Transverse colon (tissue), 4 donors: ENCODE data around the gene APOB. TPM values are rescaled to one million over a fixed set of nuclear protein-coding genes. Genes with fewer than 3 reads are reported as not detected.

ENCODE experiments used
- DNase-seq: peaks from one replicate; pipeline ENCODE4 v3.0.0-alpha.2; 2019
- H3K27ac ChIP-seq, 4 donors: fragments of 200-600 bp; sonication (generic); 2 replicates each; pipeline ENCODE4 v1.5.1; 2016 to 2018; ENCODE audit warnings: inconsistent platforms in 4 of 4
- H3K27me3 ChIP-seq: fragments of 200-600 bp; sonication (generic); 2 replicates; pipeline ENCODE4 v1.5.1; 2017; ENCODE audit warnings: inconsistent platforms
- H3K36me3 ChIP-seq, 4 donors: fragments of 200-600 bp; sonication (generic); 2 replicates each; pipeline ENCODE4 v1.5.1; 2017 to 2019; ENCODE audit warnings: inconsistent platforms in 4 of 4
- H3K4me1 ChIP-seq, 4 donors: fragments of 200-600 bp; sonication (generic); 2 replicates each; pipeline ENCODE4 v1.5.1; 2017 to 2020; ENCODE audit warnings: inconsistent platforms in 4 of 4
- H3K4me3 ChIP-seq, 4 donors: fragments of 200-600 bp; sonication (generic); 1 replicate in 1 of 4; 2 replicates in 3 of 4; pipeline versions ENCODE4 v1.5.1 to v1.6.1; 2017 to 2019; ENCODE audit warnings: inconsistent platforms in 4 of 4
- H3K9me3 ChIP-seq, 2 donors: fragments of 200-600 bp; sonication (generic); 2 replicates each; pipeline ENCODE4 v1.5.1; 2017 to 2019; ENCODE audit warnings: inconsistent platforms in 2 of 2
- EP300 ChIP-seq: sonication (generic); formaldehyde crosslinking; IDR thresholded peaks from one replicate; pipeline ENCODE4 v1.6.1; 2017; ENCODE audit warnings: antibody characterized with exemption, low read depth
- POLR2A ChIP-seq: fragments of 450-650 bp; IDR thresholded peaks from one replicate; pipeline ENCODE4 v1.6.1; 2016; ENCODE audit warnings: antibody characterized with exemption, mild to moderate bottlenecking, moderate library complexity
- POLR2AphosphoS5 ChIP-seq, 3 donors: sonication (generic); formaldehyde crosslinking; IDR thresholded peaks; one replicate each; pipeline ENCODE4 v1.6.1; 2016; ENCODE audit warnings: antibody characterized with exemption in 3 of 3
- WGBS, 2 donors: methylation state at CpG; one replicate each; pipeline ENCODE4 v1.1.5; 2018; ENCODE audit warnings: low coverage in 1 of 2; 5-methylcytosine and 5-hydroxymethylcytosine counted together
- in situ Hi-C, 4 donors: fragments of 200-750 bp; cut with MboI; loops; one replicate each; pipeline versions ENCODE4 v1.15.0 to v1.15.1; 2017; ENCODE audit warnings: low sequenced_read_pairs in 3 of 4, low pct_ligation_motif_present in 1 of 4, low pct_unique_long_range_greater_than_20kb in 1 of 4
- intact Hi-C: fragments of 100-400 bp; cut with DNase I; formaldehyde crosslinking; loops from one replicate; pipeline ENCODE4 v1.15.1; 2023; ENCODE audit warnings: low total_unique reads
- total RNA-seq, 4 donors: library from RNA; depleted of rRNA; stranded (reverse); fragments of >200 nt; gene quantifications; one replicate each; pipeline ENCODE4 v1.1.0, GENCODE V29; 2016
- TF ChIP-seq, protein P1 (sequence below), 5 experiments: fragments of 200-600 bp in 3 of 5; fragments of 450-650 bp in 2 of 5; sonication (generic) in 3 of 5; IDR thresholded peaks; 1 replicate in 2 of 5; 2 replicates in 3 of 5; pipeline ENCODE4 v1.5.1; 2016 to 2017; ENCODE audit warnings: antibody characterized with exemption in 5 of 5, inconsistent platforms in 3 of 5, mild to moderate bottlenecking in 2 of 5, moderate library complexity in 1 of 5

APOB gene
- total RNA-seq, 4 donors from 2014 or later, result 0.55 to 0.95 (median 0.67) TPM

DNA sequence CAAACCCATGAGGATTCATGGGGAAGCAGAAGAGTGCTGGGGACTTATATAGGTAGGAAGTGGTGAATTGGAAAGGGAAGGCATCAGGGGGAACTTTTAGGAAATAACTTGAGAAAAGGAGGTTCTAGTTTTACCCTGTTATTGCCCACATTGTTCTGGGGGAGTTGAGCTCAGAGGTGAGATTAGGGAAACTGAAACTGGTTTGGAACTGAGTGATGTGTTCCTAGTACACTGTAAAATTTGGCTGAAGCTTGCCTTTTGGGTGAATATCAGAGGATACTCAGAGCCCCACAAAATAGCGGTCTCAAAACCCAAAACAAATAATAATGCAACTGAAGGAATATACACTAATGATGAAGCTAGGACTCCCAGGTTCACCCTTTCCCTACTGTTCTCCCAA is 39.6 kb upstream of the APOB start:
- 77 to 100% methylated on average over 1 of the region's 1 CpG for WGBS, 2 donors
- Histone ChIP-seq H3K36me3 (no peaks in the 10 kb centered on the region), H3K9me3 (no peaks in the 10 kb centered on the region), H3K27ac (no peak overlapping the region), H3K27me3 (no peaks in the 10 kb centered on the region), H3K4me3 (no peak overlapping the region), H3K4me1 (no peaks in the 10 kb centered on the region)
- TF ChIP-seq POLR2AphosphoS5 (IDR thresholded peaks at IDR 0.05) (no peak), POLR2A (no peak), EP300 (no peak)
- TF ChIP-seq, protein P1, sequence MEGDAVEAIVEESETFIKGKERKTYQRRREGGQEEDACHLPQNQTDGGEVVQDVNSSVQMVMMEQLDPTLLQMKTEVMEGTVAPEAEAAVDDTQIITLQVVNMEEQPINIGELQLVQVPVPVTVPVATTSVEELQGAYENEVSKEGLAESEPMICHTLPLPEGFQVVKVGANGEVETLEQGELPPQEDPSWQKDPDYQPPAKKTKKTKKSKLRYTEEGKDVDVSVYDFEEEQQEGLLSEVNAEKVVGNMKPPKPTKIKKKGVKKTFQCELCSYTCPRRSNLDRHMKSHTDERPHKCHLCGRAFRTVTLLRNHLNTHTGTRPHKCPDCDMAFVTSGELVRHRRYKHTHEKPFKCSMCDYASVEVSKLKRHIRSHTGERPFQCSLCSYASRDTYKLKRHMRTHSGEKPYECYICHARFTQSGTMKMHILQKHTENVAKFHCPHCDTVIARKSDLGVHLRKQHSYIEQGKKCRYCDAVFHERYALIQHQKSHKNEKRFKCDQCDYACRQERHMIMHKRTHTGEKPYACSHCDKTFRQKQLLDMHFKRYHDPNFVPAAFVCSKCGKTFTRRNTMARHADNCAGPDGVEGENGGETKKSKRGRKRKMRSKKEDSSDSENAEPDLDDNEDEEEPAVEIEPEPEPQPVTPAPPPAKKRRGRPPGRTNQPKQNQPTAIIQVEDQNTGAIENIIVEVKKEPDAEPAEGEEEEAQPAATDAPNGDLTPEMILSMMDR (IDR thresholded peaks at IDR 0.05), result no peak
- intact Hi-C loops (no loop called here), in situ Hi-C loops (no loop called here)
- DNase-seq, result no peak

DNA sequence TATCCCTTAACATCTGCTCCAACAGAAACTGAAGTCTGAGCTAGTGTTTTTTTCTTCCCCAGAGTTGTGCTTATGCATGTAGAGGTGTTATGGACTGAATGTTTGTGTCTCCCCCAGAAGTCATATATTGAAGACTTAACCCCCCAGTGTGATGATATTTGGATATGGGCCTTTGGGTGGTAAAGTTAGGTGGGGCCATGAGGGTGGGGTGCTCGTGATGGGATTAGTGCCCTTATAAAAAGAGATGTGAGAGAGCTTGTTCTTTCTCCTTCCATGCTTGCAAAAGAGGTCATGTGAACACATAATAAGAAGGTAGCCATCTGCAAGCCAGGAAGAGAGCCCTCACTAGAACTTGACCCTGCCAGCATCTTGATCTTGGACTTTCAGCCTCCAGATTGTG is 34.4 kb upstream of the APOB start:
- no peak overlapping the region for H3K4me3 ChIP-seq
- H3K9me3 ChIP-seq, result no peaks in the 10 kb centered on the region
- H3K4me1 ChIP-seq, result no peaks in the 10 kb centered on the region
- DNase-seq, result no peak
- H3K27me3 ChIP-seq, result no peaks in the 10 kb centered on the region
- intact Hi-C loops, result no loop called here
- no peak for TF ChIP-seq POLR2AphosphoS5 (IDR thresholded peaks at IDR 0.05)
- TF ChIP-seq EP300, result no peak
- no peak for TF ChIP-seq POLR2A
- TF ChIP-seq, protein P1 (IDR thresholded peaks at IDR 0.05), result no peak
- H3K27ac ChIP-seq, result no peak overlapping the region
- in situ Hi-C loops, result no loop called here
- WGBS, 2 donors, result 35 to 43% methylated on average over 1 of the region's 1 CpG
- no peaks in the 10 kb centered on the region for H3K36me3 ChIP-seq

DNA sequence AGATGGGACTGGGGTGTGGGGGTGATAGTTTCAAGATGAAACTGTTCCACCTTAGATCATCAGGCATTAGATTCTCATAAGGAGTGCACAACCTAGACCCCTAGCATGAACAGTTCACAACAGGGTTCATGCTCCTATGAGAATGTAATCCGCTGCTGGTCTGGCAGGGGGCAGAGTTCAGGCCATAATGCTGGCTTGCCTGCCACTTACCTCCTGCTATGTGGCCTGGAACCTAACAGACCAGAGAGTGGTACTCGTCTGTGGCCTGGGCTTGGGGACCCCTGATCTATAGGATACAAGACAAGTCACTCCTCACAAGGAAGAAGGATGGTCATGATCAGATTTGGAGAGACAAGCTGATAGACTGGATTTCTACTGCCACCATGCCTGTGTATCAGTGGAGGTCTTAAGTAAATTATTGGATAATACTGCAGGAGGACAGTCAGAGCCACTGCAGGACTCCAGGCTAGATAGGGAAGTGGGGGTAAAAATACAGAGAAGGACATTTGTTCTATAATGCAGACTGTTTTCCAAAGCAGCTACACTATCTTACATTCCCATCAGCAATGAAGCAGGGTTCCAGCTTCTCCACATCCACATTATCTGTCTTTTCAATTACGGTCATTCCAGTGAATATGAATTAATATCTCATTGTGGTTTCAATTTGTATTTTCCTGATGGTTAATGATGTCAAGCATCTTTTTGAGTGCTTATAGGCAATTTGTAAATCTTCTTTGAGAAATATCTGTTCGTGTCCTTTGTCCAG is 28.8 kb upstream of the APOB start:
- Histone ChIP-seq H3K27me3 (no peaks in the 10 kb centered on the region), H3K4me1 (no peaks in the 10 kb centered on the region), H3K4me3 (no peak overlapping the region), H3K27ac (no peak overlapping the region), H3K36me3 (no peaks in the 10 kb centered on the region), H3K9me3 (no peaks in the 10 kb centered on the region)
- 71 to 82% methylated on average over 2 to 4 of the region's 4 CpGs for WGBS, 2 donors
- TF ChIP-seq, protein P1 (IDR thresholded peaks at IDR 0.05), result no peak
- TF ChIP-seq EP300 (no peak), POLR2AphosphoS5 (IDR thresholded peaks at IDR 0.05) (no peak), POLR2A (no peak)
- in situ Hi-C loops (no loop called here), intact Hi-C loops (no loop called here)
- no peak for DNase-seq

DNA sequence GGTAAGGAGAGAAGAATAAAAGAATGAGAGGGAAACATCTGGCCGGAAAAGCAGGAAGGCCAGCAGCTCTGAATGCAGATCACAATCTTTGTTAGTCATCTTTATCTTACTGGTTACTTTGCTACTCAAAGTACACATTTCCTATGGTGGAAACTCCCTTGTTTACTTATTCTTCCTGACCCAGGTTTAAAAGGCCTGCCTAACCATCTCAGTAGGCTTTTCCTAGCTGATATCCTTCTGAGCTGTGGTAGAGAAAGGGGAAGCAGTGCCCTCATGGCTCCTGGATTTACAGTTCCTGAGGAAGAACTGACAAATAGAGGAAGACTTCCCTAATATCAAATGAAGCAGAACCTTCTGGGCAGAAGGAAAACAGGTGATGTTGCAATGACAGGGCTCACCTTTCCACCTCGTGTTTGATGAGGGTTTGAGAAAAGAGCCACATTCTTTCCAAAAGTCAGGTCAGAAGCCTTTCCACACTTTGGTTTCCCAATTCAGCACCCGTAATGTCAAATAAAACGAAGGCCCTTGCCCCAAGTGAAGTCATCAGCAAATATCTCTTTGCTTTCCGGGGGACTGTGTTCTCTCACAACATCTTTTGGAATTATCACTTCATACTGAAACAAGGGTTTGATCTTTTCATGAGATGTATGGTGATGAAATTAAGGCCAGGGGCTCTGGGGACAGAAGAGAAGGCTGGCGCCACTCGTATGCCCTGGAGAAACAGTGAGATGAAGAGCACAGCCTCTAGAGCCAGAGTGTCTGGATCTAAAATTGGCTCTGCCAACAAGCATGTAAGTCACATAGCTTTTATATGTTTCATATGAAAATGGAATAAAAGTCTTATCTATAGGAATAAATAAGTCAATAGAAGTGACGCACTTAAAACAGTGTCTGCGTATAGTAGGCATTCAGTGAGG is 26.7 kb upstream of the APOB start:
- H3K4me1 ChIP-seq, result no peaks in the 10 kb centered on the region
- WGBS, 2 donors, result 79 to 84% methylated on average over 8 to 9 of the region's 9 CpGs
- in situ Hi-C loops (no loop called here), intact Hi-C loops (no loop called here)
- no peaks in the 10 kb centered on the region for H3K9me3 ChIP-seq
- H3K27me3 ChIP-seq, result no peaks in the 10 kb centered on the region
- no peak overlapping the region for H3K4me3 ChIP-seq
- DNase-seq, result no peak
- no peaks in the 10 kb centered on the region for H3K36me3 ChIP-seq
- no peak overlapping the region for H3K27ac ChIP-seq
- TF ChIP-seq POLR2AphosphoS5 (IDR thresholded peaks at IDR 0.05) (no peak), EP300 (no peak), POLR2A (no peak)
- TF ChIP-seq, protein P1 (IDR thresholded peaks at IDR 0.05), result no peak
